ENCODE data around the gene AIF1L.
"Not testable (repeated sequence)": the region's sequence is repeated elsewhere in the genome, so short reads cannot be mapped to it uniquely, and the experiment has no call there.

The AIF1L gene

DNA sequence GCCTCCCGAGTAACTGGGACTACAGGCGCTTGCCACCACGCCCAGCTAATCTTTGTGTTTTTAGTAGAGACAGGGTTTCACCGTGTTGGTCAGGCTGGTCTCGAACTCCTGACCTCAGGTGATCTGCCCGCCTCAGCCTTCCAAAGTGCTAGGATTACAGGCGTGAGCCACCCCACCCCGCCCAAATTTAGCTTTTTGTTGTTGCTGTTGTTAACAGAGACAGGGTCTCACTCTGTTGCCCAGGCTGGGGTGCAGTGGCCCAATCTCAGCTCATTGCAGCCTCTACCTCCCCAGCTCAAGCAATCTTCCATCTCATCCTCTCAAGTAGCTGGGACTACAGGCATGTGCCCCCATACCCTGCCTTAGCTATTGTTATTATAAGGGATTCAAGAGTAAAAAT is 3.5 kb downstream of the AIF1L start:
- not testable (repeated sequence) for DNase-seq

DNA sequence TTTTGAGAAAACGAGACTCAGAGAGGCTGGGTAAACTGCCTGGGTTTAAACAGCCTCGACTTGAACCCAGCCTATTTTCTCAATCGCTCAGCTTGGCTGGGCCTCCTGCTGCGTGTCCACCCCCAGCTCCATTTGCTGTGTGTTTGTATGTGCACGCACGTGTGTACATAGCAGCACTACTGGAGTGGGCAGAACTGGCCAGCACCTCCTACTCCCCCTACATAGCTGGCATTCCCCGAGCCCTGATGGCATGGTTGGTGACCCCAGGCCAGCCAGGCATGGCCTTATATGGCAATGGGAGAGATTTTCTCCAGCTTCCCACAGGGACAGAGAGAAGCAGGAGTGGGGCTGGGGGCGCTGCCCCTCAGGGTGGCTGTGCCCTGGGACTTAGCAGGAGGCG is 4.1 kb downstream of the AIF1L start:
- no peak for DNase-seq

DNA sequence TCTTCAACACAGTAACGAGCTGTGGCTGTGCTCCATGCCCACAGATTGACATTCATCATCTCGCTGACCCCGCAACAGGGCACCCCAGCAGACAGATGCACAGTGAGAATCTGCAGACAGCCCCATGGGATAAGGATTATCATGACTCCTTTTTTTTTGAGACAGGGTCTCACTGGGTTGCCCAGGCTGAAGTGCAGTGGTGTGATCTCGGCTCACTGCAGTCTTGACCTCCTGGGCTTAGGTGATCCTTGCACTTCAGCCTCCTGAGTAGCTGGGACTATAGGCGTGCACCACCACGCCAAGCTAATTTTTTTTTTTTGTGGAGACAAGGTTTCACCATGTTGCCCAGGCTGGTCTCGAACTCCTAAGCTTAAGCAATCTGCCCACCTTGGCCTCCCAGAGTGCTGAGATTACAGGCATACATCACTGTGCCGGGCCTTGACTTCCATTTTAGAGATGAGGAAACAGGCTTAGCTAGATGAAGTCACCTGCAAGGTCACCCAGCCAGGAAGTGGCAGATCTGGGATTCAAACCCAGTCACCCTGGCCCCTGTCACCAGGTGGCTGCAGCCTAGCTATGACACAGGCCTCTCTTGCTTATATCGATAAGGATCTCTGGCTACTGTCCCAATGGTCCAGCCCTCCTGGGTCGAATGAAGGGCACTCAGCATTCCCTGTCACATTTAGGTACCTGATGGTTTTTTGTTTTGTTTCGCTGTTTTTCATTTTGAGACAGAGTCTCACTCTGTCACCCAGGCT is 5.1 kb downstream of the AIF1L start:
- DNase-seq = no peak

DNA sequence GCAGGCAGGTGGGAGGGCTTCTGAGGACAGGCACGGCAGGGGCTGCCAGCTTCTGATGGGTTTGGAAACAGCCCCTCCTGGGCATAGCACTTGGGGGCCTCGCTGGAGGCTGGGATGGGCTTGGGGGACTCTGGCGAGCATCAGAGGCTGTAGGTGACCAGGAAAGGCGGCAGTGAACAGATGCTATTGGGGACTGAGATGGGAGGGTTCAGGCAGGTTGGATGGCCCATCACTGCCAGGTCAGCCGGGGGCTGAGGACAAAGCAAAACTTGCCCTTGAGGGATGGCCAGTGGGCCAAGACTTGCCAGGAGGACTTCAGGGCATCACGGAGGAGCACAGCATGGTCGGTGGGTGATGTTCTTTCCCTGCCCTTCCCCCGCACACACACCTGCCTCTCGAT is 6.7 kb downstream of the AIF1L start:
- DNase-seq = no peak

DNA sequence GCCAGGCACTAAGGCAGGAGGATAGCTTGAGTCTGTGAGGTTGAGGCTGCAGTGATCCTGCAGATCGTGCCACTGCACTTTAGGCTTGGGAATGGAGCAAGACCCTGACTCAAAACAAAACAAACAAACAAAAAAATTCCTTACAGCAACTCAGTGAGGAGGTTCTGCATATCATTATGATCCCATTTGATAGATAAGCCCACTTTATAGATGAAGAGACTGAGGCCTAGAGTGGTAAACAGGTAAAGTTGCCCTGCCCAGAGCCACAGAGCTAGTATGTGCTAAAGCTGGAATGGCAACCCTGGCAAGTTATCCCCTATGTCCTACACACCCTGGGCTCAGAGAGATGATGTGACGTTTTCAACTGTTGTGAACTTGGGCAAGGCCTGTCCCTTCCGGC is 7.2 kb downstream of the AIF1L start:
- no peak for DNase-seq

DNA sequence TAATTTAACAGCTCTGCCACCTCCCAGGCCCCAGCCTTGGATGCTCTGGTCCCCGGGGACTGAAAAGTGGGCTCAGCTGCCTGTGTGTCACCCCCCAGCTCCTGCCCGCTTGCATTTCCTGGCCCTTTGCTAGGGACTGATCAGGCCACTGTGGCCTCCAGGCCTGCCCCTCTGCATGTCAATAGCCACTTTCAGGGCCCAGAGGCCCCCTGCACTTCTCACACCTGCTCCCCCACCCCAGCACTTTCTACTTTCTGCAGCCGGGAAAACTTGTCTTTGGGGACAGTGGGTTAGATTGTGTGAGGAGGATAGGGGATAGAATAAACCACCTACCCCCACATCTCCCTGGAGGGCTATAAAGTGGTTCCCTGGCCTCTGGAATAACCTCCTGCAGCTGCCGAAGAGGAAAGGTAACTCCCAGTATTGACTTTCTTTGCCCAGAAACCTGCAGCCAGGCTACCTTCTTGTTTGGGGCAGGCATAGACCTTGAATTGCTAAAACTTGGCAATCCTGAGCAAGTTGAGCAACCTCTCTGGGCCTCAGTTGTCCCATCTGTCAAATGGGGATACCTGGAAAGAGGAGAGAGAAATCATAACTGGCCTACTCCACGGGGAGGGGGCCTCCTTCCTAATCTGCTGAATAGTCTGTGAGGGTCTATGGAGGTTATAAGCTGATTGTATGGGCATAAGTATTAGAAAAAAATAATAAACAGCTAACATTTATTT is 7.8 kb downstream of the AIF1L start:
- DNase-seq = no peak

DNA sequence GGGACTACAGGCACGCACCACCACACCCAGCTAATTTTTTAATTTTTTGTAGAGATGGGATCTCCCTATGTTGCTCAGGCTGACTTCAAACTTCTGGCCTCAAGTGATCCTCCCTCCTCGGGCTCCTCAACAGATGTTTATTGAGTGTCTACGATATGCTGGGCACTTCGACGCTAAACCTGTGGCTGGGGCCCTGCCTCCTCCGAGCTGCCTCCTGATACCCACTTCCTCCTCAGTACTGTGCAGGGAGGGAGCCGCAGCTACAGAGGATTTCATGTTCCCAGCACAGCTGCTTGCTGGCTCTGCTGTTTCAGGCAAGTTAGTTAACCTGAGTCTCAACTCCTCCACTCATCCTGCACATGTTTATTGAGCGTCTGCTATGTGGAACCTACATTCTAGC is 9.6 kb downstream of the AIF1L start:
- no peak for DNase-seq

DNA sequence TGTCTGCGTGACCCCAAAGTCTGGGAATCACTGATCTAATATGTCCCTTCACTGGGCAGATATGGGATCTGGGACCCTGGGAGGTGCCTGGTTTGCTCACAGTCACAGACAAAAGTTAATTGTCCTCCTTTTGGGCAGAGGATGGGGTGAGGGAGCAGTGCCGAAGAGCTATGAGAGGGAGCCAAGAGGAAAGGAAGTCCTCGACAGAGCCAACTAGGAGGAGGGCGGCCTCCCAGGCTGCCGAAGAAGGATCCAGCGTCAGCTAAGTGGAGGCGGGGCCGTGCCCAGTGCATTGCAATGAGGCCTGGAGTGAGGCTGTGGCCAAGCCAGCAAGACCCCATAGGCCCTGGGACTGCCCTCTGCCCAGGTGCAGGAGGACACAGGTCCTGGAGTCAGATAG is 11.4 kb downstream of the AIF1L start:
- no peak for DNase-seq

DNA sequence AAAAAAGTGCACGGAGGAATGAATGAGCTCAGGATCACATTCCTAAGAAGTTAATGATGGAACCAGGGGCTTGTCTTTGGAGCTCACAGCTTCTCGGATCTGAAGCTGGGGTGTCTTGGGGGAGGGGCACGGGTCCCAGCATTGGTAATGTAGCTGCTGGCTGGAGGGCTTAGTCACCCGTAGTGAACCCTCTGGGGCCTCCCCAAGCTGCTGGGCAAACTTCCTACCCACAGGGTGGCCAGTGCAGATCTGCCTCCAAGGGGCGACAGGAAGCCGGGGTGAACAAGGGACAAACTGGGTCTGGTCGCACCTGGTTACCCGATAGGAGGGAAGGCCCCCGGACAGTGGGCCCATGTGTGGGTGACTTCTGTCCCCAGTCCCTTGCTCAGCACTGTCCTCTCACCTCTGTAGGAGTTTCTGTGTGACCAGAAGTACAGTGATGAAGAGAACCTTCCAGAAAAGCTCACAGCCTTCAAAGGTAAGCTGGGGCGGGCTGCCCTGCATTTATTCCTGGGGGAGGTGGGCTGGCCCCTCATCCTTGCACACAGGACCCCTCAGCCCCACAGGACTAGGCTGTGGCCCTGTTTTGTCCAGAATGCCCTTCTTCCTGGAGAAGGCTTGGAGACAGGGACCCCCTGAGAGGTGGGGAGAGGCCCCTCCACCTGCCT is 15.0 kb downstream of the AIF1L start:
- no peak for DNase-seq

DNA sequence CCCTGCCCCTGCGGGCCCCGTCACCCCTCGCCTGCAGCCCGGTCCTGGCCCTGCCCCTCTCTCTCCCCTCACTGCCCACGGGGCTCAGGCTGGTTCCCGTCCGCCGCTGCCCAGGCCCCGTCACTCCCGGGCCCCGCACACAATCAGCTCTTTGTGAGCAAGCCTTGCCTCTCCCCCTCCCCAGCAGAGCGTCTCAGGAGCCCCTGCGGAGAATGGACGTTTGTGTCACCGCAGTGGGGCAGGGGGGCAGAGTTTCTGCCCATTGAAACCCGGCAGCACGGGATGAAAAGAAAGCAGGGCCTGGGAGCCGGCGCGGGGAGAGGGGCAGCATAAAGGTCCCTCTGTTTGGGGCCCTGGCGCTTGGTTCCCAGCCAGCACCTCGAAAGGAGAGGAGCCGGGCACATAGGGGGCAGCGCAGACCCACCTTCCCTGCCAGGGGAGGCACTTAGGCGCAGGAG is 15.6 kb downstream of the AIF1L start:
- DNase-seq = no peak

DNA sequence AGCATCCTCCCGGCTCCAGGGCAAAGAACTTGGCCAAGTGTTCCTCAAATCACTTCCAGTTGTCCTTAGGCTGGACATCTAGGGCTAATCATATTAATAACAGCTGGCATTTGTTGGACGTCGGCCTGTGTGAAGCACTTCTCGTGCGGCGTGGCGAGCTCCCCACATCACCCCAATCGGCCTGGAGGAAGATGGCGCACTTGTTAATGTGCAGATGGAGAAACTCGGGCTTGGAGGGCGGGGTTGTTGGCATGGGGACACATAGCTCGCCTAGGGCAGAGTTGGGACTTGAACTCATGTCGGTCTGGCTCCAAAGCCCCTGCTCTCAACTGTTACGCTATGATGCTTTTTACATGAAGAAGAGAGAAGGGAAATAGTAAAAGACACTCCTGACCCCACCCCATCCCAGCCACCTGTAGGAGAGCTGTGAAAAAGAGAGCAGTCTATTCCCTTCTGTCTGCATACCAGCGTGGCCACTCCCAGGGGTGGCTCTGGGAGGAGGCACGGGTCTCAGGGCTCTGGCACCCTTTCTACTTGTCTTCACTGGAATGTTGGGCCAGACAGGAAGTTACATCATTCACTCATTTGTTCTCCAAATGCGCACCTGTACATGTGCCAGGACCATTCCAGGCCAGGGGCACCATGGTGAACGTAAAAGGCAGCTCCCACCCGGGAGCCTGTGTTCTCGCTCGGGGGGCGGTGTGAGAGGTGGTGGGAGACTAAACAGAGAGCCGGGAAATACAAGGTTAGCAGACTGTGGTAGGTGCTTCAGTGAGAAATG is 16.2 kb downstream of the AIF1L start:
- no peak for DNase-seq

DNA sequence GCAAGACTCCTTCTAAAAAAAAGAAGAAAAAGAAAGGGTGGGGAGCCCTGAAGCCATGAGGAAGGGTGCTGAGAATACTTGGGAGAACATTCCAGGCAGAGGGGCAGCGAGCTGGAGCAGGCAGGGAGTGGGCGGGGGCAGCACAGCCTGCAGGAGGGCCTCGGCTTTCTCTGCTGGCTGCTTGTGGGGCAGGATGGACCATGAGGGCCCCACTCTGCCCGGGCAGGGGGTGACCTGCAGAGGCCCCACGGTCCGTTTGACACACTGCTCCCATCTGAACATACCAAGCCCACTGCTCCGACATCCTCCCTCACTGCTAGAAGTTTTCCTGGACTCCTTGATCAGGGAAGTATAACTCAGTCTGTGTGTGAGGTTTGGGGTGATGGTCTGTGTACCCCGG is 17.3 kb downstream of the AIF1L start:
- no peak for DNase-seq

DNA sequence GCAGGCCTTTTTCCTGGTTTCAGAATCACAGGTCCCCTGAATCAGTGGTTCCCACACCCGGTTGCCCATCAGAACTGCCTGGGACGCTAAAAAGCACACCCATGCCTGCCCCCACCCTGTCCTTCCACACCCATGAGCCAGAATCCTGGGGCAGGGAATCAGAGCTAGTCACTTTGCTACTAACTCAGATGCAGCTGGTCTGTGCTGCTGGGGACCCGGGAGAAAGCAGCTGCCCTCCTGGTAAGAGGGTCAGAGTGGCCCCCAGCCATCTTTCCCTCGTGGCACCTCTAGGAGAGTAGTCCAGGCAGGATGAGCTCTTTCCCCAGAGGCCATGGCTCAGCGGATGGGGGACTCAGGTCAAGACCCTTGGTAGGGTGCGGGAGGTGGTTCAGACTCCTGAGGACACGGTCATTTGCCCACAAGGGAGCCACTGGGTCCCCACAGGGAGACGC is 17.8 kb downstream of the AIF1L start:
- DNase-seq = no peak

DNA sequence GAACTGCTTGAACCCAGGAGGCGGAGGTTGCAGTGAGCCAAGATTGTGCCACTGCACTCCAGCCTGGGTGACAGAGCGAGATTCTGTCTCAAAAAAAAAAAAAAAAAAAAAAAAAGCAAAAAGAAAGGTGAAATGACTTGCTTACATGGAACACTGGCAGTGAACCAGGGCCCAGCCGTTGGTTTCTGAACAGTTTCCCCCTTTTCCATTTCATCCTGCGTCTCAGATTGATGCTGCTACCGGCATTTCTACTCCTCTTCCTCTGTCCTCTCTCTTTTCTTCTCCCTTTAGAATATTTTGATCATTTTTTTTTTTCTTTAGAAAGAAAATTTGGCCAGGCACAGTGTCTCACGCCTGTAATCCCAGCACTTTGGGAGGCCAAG is 19.0 kb downstream of the AIF1L start:
- DNase-seq = not testable (repeated sequence)

DNA sequence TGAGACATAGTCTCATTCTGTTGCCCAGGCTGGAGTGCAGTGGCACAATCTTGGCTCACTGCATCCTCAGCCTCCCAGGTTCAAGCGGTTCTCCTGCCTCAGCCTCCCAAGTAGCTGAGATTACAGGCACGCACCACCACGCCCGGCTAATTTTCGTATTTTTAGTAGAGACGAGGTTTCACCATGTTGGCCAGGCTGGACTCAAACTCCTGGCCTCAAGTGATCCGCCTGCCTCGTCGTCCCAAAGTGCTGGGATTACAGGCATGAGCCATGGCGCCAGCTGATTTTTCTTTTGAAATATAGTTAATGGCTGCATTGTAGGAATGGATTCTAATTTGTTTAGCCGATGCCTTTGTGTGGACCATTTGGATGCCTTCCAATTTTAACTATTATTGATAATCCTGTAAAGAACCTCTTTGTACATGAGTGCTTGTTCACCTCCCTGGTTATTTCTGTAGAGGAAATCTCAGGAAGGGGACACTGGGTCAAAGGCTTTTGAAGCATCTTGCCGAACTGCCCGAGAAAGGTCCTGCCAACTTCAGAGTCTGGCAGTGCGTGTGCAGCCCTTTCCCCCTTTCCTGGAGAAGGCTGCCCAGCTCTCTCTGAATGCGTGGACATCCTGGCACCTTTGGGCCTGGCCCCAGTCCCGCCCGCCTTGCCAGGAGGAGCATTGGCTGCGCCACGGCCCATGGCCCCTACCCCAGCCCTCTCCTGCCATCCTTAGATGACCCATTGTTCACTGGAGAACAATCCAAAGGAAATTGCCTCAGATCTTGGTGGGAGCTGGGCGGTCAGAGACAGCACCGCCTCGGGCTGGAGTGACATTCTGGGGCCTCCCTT is 20.2 kb downstream of the AIF1L start:
- no peak for DNase-seq

DNA sequence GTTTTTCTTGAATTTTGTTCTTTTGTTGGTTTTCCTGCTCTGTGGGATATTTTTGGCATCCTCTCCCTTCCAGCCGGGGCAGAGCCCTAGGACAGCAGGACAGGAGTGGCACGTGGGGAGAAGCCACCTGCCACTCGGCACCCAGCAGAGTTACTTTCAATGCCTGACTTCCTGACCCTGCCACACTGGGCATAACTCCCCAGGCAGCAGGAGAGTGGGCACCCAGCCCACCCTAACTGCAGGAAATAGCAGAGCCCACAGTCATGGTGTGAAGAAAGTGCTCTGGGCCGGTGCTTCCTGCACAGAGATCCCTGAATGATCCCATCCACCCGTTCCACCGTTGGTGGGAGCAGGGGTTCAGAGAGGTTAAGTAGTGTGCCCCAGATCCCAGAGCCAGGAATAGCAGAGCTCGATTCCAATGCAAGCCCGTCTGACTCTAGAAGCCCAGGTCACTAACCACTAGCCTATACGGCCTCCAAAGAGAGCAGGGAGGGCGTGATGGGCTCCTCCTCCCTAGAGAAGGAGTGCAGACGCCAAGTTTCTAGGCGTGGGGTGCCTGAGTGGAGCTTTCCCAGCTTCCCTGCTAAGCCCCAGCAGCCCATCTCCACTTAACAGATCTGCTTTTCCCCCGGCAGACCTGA is 20.9 kb downstream of the AIF1L start:
- no peak for DNase-seq

DNA sequence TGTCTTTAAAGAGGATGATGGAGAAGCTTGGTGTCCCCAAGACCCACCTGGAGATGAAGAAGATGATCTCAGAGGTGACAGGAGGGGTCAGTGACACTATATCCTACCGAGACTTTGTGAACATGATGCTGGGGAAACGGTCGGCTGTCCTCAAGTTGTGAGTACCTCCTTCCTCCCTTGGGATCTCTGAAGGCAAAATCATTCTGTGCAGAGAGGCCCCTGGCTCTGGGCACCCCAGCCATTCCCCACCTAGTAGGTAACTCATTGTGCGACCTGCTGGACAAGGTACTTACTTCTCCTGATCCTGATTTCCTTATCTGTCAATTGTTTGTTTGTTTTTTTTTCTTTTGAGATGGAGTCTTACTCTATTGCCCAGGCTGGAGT is 21.4 kb downstream of the AIF1L start:
- no peak for DNase-seq

DNA sequence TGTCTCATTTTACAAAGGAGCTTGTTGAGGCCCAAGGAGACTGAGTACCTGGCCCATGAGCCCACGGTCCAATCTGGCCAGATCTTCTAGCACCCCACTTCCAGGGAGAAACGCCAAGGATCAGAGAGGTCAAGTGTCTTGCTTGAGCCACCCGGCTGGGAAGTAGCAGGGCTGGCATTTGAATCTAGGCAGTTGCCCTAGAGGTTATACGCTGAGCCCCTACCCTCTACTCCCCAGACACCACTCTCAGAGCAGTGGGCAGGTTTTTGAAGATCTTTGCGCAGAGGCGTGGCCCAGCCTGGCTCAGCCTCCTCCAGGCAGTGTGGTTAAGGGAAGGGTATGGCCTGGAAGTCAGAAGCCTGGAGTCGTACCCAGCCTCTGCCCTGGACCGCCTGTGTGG is 23.3 kb downstream of the AIF1L start:
- DNase-seq = no peak

DNA sequence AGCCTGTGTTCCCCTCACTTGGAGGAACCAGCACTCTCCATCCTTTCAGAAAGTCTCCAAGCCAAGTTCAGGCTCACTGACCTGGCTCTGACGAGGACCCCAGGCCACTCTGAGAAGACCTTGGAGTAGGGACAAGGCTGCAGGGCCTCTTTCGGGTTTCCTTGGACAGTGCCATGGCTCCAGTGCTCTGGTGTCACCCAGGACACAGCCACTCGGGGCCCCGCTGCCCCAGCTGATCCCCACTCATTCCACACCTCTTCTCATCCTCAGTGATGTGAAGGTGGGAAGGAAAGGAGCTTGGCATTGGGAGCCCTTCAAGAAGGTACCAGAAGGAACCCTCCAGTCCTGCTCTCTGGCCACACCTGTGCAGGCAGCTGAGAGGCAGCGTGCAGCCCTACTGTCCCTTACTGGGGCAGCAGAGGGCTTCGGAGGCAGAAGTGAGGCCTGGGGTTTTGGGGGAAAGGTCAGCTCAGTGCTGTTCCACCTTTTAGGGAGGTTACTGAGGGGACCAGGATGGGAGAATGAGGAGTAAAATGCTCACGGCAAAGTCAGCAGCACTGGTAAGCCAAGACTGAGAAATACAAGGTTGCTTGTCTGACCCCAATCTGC is 24.4 kb downstream of the AIF1L start:
- no peak for DNase-seq

DNA sequence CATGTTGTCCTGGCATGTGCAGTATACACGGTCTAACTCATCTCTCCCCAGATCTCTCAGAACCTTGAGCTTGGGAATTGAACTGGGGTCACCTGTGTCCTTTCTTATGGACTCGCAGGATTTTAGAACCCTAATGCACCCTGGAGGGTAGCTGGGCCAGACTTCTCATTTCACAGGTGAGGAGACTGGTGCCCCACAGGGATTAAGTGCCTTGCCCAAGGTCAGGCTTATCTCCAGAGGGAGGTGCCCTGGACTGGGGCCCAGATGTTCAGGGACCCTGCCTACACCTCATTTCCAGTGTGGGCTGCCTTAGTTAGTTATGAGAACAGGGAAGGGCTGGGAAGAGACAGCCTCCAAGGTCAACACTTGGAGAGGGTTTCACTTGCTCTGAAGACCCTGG is 25.0 kb downstream of the AIF1L start:
- DNase-seq = peak; percentile 11

DNA sequence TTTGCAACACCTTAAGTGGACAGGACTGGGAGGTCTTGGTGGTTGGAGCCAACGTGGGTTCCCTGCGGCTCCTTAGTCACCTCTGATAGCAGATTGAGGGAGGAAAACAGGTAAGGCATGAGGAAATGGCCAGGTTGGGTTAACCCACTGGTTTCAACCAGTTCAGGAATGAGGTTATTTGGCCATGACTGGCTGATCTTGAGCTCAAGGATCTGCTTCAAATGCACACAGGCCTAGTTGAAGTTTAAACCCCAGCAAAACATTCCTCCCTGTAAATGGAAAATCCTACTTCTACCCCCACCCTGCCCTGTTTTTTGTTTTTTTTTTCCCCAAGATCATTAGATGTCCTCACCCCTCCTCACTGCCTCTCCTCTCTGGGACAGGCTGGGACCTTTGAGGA is 25.8 kb downstream of the AIF1L start:
- DNase-seq = no peak

DNA sequence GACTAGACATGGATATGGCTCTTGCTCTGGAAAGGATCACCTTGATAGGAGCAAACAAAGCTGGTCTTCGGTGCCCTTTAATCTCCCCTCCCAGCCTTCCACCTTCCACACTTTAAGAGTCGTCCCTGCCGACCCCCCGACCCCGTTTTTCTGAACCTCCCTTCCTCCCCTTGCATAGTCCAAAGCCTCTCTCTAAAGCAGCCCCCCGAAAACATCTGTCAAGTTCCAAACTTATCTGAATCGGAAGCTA is 28.6 kb downstream of the AIF1L start:
- no peak for DNase-seq

All from hematopoietic multipotent progenitor cell treated with erythropoietin and hydrocortisone succinate and interleukin-3 and kit ligand, for 8 days (in vitro differentiated cells).